ENCODE measurements around the gene PTGIS. TPM values are rescaled to one million over a fixed set of nuclear protein-coding genes. Genes with fewer than 3 reads are reported as not detected.

Gene PTGIS
- total RNA-seq, 1 donor from 2014 or later, result 31.3 TPM

DNA sequence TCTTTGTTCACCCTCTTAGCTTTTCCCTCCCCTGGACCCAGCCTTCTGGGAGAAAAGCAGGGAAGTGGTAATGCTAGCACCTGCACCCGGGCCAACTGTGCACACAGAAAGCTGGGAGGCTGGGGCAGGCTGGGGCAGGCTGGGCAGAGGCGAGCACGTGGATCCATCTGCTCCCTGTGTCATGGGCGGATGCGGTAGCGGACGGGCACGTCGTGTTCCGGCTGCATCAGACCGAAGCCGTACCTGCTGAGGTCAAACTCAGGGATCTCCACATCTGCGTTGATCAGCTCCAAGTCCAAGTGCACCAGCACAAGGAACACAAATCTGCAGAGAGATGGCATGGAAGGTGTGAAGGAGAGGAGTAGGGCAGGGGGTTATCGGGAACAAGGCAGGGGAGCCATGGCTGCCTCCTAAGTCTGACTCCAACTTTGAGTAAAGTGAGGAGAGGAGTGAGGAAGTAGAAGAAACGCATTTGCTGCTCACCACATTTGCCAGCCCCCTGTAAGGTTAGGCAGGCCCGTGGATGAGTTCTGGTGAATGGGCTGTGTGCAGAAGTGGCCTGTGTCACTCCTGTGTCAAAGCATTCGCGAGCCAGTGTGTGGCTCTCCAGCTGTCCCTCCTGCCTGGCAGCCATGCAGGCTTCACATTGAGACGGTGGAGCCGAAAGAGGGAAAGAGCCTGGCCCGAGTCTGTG, 60.0 kb downstream of the PTGIS start:
- Mint-ChIP-seq H3K9me3 (no peaks in the 10 kb centered on the region), H3K4me1 (peaks cover 60% of the 10 kb centered on the region), H3K4me3 (no peak overlapping the region), H3K27me3 (ENCODE audit: insufficient read depth, low read depth) (peaks cover 2% of the 10 kb centered on the region), H3K27ac (peak overlapping the region; percentile 39), H3K36me3 (peaks cover 2% of the 10 kb centered on the region)
- Histone ChIP-seq H3K4me1 (peaks cover 35% of the 10 kb centered on the region), H3K27ac (no peak overlapping the region), H3F3A (ENCODE audit: low read depth) (peaks cover 29% of the 10 kb centered on the region), H3K79me2 (ENCODE audit: low read depth) (no peaks in the 10 kb centered on the region), H3K9me3 (ENCODE audit: low read depth) (no peaks in the 10 kb centered on the region), H4K20me1 (ENCODE audit: low read depth) (peaks cover 4% of the 10 kb centered on the region), H3K9ac (no peak overlapping the region), H2AFZ (replicated peaks) (no peak overlapping the region), H3K27me3 (no peaks in the 10 kb centered on the region), H3K36me3 (no peaks in the 10 kb centered on the region), H3K4me2 (no peak overlapping the region), H3K4me3 (no peak overlapping the region)
- TF ChIP-seq, protein P1, sequence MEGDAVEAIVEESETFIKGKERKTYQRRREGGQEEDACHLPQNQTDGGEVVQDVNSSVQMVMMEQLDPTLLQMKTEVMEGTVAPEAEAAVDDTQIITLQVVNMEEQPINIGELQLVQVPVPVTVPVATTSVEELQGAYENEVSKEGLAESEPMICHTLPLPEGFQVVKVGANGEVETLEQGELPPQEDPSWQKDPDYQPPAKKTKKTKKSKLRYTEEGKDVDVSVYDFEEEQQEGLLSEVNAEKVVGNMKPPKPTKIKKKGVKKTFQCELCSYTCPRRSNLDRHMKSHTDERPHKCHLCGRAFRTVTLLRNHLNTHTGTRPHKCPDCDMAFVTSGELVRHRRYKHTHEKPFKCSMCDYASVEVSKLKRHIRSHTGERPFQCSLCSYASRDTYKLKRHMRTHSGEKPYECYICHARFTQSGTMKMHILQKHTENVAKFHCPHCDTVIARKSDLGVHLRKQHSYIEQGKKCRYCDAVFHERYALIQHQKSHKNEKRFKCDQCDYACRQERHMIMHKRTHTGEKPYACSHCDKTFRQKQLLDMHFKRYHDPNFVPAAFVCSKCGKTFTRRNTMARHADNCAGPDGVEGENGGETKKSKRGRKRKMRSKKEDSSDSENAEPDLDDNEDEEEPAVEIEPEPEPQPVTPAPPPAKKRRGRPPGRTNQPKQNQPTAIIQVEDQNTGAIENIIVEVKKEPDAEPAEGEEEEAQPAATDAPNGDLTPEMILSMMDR (IDR thresholded peaks at IDR 0.05), result no peak
- TF ChIP-seq EZH2 (IDR thresholded peaks at IDR 0.05), result no peak
- no peak for TF ChIP-seq EZH2phosphoT487 (IDR thresholded peaks at IDR 0.05)
- DNase-seq (ENCODE audit: low spot score), result peak; percentile 20

DNA sequence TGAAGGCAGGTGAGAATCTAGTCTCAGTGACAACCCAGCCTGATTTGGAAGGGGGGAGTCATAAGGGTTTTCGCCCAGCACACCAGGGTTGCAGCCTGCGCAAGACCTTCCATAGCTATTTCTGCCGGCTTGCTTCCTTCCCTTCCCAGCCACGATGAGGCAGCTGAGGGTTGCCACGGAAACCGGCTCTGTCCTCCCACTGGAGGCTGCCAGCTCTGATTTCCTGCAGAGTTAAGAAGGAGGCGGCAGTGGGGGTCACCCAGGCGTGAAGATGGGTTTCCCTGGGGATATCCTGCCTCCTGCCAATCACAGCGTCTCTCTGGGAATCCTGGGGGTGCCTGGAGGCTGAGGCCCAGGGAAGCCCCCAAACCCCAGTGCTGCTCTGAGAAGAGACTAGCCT, 62.4 kb downstream of the PTGIS start:
- no peaks in the 10 kb centered on the region for H3K36me3 ChIP-seq
- Mint-ChIP-seq H3K27me3 (ENCODE audit: insufficient read depth, low read depth) (peaks cover 9% of the 10 kb centered on the region), H3K27ac (no peak overlapping the region), H3K36me3 (no peaks in the 10 kb centered on the region), H3K9me3 (peaks cover 4% of the 10 kb centered on the region), H3K4me3 (peak overlapping the region; percentile 35), H3K4me1 (peaks cover 55% of the 10 kb centered on the region)
- peaks cover 29% of the 10 kb centered on the region for H3F3A ChIP-seq (ENCODE audit: low read depth)
- H2AFZ ChIP-seq (replicated peaks), result no peak overlapping the region
- no peak for TF ChIP-seq EZH2 (IDR thresholded peaks at IDR 0.05)
- no peak for TF ChIP-seq EZH2phosphoT487 (IDR thresholded peaks at IDR 0.05)
- TF ChIP-seq, protein P1 (IDR thresholded peaks at IDR 0.05), result no peak
- no peaks in the 10 kb centered on the region for H3K9me3 ChIP-seq (ENCODE audit: low read depth)
- peaks cover 35% of the 10 kb centered on the region for H3K4me1 ChIP-seq
- H3K9ac ChIP-seq, result no peak overlapping the region
- no peaks in the 10 kb centered on the region for H3K27me3 ChIP-seq
- no peak overlapping the region for H3K27ac ChIP-seq
- peak overlapping the region; percentile 78 for H3K4me2 ChIP-seq
- DNase-seq (ENCODE audit: low spot score), result peak; percentile 97
- H3K79me2 ChIP-seq (ENCODE audit: low read depth), result no peaks in the 10 kb centered on the region
- peak overlapping the region; percentile 35 for H3K4me3 ChIP-seq
- H4K20me1 ChIP-seq (ENCODE audit: low read depth), result peaks cover 4% of the 10 kb centered on the region

DNA sequence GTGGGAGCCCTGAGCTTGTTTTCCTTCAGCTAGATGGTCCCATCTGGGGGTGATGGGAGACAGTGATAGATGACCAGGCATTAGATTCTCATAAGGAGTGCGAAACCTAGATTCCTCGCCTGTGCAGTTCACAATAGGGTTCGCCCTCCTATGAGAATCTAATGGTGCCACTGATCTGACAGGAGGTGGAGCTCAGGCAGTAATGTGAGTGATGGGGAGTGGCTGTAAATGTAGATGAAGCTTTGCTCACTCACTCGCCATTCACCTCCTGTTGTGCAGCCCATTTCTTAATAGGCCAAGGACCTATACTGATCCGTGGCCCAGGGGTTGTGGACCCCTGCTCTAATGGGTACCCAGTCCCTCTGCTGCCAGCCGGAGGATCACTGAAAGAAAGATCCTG, 64.8 kb downstream of the PTGIS start:
- TF ChIP-seq EZH2phosphoT487 (IDR thresholded peaks at IDR 0.05) (no peak), EZH2 (IDR thresholded peaks at IDR 0.05) (no peak)
- TF ChIP-seq, protein P1 (IDR thresholded peaks at IDR 0.05), result no peak
- DNase-seq (ENCODE audit: low spot score), result no peak
- Mint-ChIP-seq H3K9me3 (peaks cover 4% of the 10 kb centered on the region), H3K4me3 (no peak overlapping the region), H3K36me3 (no peaks in the 10 kb centered on the region), H3K27me3 (ENCODE audit: insufficient read depth, low read depth) (peaks cover 6% of the 10 kb centered on the region), H3K4me1 (peaks cover 45% of the 10 kb centered on the region), H3K27ac (no peak overlapping the region)
- H3F3A ChIP-seq (ENCODE audit: low read depth), result peaks cover 29% of the 10 kb centered on the region
- H4K20me1 ChIP-seq (ENCODE audit: low read depth), result peaks cover 4% of the 10 kb centered on the region
- H3K4me2 ChIP-seq, result no peak overlapping the region
- H3K27ac ChIP-seq, result no peak overlapping the region
- H3K9ac ChIP-seq, result no peak overlapping the region
- H3K79me2 ChIP-seq (ENCODE audit: low read depth), result no peaks in the 10 kb centered on the region
- peaks cover 30% of the 10 kb centered on the region for H3K4me1 ChIP-seq
- no peaks in the 10 kb centered on the region for H3K36me3 ChIP-seq
- no peak overlapping the region for H3K4me3 ChIP-seq
- no peaks in the 10 kb centered on the region for H3K9me3 ChIP-seq (ENCODE audit: low read depth)
- H2AFZ ChIP-seq (replicated peaks), result no peak overlapping the region
- no peaks in the 10 kb centered on the region for H3K27me3 ChIP-seq
